Right lobe of liver (tissue), 4 donors: ENCODE results near the gene IL1RN.

Experiments used
- POLR2A ChIP-seq: fragments of 450-650 bp; IDR thresholded peaks from one replicate; pipeline ENCODE4 v1.6.1; 2017; ENCODE audit warnings: antibody characterized with exemption, mild to moderate bottlenecking
- TF ChIP-seq, protein P1 (sequence below), 4 donors: fragments of 200-600 bp in 3 of 4; fragments of 450-650 bp in 1 of 4; IDR thresholded peaks; one replicate each; pipeline versions ENCODE4 v1.5.1 to v1.8.0; 2016 to 2022; ENCODE audit warnings: antibody characterized with exemption in 4 of 4, mild to moderate bottlenecking in 2 of 4
- donor health status: DM: no; HTN: no; CAD: no.
- donor health status: DM: no; HTN: no; CAD: no.
- donor health status: DM: no; HTN: yes; CAD: no.

- TF ChIP-seq, protein P1, sequence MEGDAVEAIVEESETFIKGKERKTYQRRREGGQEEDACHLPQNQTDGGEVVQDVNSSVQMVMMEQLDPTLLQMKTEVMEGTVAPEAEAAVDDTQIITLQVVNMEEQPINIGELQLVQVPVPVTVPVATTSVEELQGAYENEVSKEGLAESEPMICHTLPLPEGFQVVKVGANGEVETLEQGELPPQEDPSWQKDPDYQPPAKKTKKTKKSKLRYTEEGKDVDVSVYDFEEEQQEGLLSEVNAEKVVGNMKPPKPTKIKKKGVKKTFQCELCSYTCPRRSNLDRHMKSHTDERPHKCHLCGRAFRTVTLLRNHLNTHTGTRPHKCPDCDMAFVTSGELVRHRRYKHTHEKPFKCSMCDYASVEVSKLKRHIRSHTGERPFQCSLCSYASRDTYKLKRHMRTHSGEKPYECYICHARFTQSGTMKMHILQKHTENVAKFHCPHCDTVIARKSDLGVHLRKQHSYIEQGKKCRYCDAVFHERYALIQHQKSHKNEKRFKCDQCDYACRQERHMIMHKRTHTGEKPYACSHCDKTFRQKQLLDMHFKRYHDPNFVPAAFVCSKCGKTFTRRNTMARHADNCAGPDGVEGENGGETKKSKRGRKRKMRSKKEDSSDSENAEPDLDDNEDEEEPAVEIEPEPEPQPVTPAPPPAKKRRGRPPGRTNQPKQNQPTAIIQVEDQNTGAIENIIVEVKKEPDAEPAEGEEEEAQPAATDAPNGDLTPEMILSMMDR (IDR thresholded peaks at IDR 0.05) = no peak
- TF ChIP-seq POLR2A = no peak
Measured at GRCh38 chr2:113183264-113183663, 55.9 kb downstream of the IL1RN start.
